Measurements from ENCODE around the gene KREMEN1. TPM values are rescaled to one million over a fixed set of nuclear protein-coding genes. Genes with fewer than 3 reads are reported as not detected.
A peak's percentile ranks its signal among the peaks of the same experiment; 100 is the strongest.

KREMEN1 gene
- total and polyA plus RNA-seq, 9 of the 15 experiments (the other 6 are each of a cell fraction or from before 2014, with no cell fraction given), result 0.69 to 11.5 (median 4.3) TPM

GRCh38 chr22:29202212-29203192 is 129.7 kb downstream of the KREMEN1 start (continued):
- TF ChIP-seq RFX1 (IDR thresholded peaks at IDR 0.05), result no peak
- peak; percentile 36 for TF ChIP-seq TAL1 (IDR thresholded peaks at IDR 0.05)
- peak; percentile 66 for TF ChIP-seq MYNN (IDR thresholded peaks at IDR 0.05)
- no peak for TF ChIP-seq MYNN (CRISPR knock-in tag; IDR thresholded peaks at IDR 0.05)
- TF ChIP-seq, protein P1, sequence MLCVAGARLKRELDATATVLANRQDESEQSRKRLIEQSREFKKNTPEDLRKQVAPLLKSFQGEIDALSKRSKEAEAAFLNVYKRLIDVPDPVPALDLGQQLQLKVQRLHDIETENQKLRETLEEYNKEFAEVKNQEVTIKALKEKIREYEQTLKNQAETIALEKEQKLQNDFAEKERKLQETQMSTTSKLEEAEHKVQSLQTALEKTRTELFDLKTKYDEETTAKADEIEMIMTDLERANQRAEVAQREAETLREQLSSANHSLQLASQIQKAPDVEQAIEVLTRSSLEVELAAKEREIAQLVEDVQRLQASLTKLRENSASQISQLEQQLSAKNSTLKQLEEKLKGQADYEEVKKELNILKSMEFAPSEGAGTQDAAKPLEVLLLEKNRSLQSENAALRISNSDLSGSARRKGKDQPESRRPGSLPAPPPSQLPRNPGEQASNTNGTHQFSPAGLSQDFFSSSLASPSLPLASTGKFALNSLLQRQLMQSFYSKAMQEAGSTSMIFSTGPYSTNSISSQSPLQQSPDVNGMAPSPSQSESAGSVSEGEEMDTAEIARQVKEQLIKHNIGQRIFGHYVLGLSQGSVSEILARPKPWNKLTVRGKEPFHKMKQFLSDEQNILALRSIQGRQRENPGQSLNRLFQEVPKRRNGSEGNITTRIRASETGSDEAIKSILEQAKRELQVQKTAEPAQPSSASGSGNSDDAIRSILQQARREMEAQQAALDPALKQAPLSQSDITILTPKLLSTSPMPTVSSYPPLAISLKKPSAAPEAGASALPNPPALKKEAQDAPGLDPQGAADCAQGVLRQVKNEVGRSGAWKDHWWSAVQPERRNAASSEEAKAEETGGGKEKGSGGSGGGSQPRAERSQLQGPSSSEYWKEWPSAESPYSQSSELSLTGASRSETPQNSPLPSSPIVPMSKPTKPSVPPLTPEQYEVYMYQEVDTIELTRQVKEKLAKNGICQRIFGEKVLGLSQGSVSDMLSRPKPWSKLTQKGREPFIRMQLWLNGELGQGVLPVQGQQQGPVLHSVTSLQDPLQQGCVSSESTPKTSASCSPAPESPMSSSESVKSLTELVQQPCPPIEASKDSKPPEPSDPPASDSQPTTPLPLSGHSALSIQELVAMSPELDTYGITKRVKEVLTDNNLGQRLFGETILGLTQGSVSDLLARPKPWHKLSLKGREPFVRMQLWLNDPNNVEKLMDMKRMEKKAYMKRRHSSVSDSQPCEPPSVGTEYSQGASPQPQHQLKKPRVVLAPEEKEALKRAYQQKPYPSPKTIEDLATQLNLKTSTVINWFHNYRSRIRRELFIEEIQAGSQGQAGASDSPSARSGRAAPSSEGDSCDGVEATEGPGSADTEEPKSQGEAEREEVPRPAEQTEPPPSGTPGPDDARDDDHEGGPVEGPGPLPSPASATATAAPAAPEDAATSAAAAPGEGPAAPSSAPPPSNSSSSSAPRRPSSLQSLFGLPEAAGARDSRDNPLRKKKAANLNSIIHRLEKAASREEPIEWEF (CRISPR knock-in tag; IDR thresholded peaks at IDR 0.05), result no peak
- TF ChIP-seq, protein P2, sequence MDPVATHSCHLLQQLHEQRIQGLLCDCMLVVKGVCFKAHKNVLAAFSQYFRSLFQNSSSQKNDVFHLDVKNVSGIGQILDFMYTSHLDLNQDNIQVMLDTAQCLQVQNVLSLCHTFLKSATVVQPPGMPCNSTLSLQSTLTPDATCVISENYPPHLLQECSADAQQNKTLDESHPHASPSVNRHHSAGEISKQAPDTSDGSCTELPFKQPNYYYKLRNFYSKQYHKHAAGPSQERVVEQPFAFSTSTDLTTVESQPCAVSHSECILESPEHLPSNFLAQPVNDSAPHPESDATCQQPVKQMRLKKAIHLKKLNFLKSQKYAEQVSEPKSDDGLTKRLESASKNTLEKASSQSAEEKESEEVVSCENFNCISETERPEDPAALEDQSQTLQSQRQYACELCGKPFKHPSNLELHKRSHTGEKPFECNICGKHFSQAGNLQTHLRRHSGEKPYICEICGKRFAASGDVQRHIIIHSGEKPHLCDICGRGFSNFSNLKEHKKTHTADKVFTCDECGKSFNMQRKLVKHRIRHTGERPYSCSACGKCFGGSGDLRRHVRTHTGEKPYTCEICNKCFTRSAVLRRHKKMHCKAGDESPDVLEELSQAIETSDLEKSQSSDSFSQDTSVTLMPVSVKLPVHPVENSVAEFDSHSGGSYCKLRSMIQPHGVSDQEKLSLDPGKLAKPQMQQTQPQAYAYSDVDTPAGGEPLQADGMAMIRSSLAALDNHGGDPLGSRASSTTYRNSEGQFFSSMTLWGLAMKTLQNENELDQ (CRISPR knock-in tag; IDR thresholded peaks at IDR 0.05; ENCODE audit: borderline replicate concordance), result no peak
- TF ChIP-seq, protein P3, sequence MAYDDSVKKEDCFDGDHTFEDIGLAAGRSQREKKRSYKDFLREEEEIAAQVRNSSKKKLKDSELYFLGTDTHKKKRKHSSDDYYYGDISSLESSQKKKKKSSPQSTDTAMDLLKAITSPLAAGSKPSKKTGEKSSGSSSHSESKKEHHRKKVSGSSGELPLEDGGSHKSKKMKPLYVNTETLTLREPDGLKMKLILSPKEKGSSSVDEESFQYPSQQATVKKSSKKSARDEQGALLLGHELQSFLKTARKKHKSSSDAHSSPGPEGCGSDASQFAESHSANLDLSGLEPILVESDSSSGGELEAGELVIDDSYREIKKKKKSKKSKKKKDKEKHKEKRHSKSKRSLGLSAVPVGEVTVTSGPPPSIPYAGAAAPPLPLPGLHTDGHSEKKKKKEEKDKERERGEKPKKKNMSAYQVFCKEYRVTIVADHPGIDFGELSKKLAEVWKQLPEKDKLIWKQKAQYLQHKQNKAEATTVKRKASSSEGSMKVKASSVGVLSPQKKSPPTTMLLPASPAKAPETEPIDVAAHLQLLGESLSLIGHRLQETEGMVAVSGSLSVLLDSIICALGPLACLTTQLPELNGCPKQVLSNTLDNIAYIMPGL (CRISPR knock-in tag; IDR thresholded peaks at IDR 0.05), result no peak
- no peak for TF ChIP-seq ZNF174 (CRISPR knock-in tag; IDR thresholded peaks at IDR 0.05)
- TF ChIP-seq, protein P4, sequence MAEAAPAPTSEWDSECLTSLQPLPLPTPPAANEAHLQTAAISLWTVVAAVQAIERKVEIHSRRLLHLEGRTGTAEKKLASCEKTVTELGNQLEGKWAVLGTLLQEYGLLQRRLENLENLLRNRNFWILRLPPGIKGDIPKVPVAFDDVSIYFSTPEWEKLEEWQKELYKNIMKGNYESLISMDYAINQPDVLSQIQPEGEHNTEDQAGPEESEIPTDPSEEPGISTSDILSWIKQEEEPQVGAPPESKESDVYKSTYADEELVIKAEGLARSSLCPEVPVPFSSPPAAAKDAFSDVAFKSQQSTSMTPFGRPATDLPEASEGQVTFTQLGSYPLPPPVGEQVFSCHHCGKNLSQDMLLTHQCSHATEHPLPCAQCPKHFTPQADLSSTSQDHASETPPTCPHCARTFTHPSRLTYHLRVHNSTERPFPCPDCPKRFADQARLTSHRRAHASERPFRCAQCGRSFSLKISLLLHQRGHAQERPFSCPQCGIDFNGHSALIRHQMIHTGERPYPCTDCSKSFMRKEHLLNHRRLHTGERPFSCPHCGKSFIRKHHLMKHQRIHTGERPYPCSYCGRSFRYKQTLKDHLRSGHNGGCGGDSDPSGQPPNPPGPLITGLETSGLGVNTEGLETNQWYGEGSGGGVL (CRISPR knock-in tag; IDR thresholded peaks at IDR 0.05), result no peak
- peak; percentile 78 for TF ChIP-seq MEIS2 (IDR thresholded peaks at IDR 0.05; ENCODE audit: partially characterized antibody)
- peak; percentile 31; the same call in 1 of the 2 replicates for TF ChIP-seq CBFA2T2 (conservative IDR thresholded peaks at IDR 0.05)
- peak; percentile 36; the same call in 1 of the 2 replicates for TF ChIP-seq BACH1 (tag; IDR thresholded peaks at IDR 0.05)
- no peak for TF ChIP-seq TBL1XR1 (IDR thresholded peaks at IDR 0.05; ENCODE audit: low read length in 2 of 2)
- no peak for TF ChIP-seq ZBED1 (IDR thresholded peaks at IDR 0.05)
- TF ChIP-seq PRPF4 (IDR thresholded peaks at IDR 0.05; ENCODE audit: insufficient read depth, low read depth, low read length, poor library complexity, severe bottlenecking), result no peak
